PC-9 (cell line): ENCODE data around the gene TDRD7. TPM values are rescaled to one million over a fixed set of nuclear protein-coding genes. Genes with fewer than 3 reads are reported as not detected.

Source experiments
- BruUV-seq: library from RNA; stranded (reverse); fragments of 400-500 nt; replicated peaks from 2 replicates; lab custom pipeline; 2021; lab: Mats Ljungman, UMichigan
- CTCF ChIA-PET: fragments of 300-600 bp; sonication (Branson Sonifier 250); formaldehyde crosslinking; loops from one replicate; lab custom pipeline; 2022; ENCODE audit warnings: antibody characterized with exemption; lab: Charles Lee
- POLR2A ChIA-PET: fragments of 300-600 bp; sonication (Branson Sonifier 250); formaldehyde crosslinking; loops from one replicate; lab custom pipeline; 2022; ENCODE audit warnings: antibody characterized with exemption; ENCODE audit not compliant: unreplicated experiment; lab: Charles Lee
- DNase-seq, 2 experiments: peaks; one replicate each; pipeline versions ENCODE4 v3.0.0 to v3.0.0-alpha.2; 2015 to 2022; ENCODE audit warnings: mixed read lengths in 1 of 2
- H2AFZ ChIP-seq: fragments of 200-600 bp; sonication (generic); 2 replicates; pipeline ENCODE4 v1.8.1; 2017; ENCODE audit warnings: antibody characterized with exemption
- H3F3A ChIP-seq: fragments of 200-600 bp; sonication (generic); 2 replicates; pipeline ENCODE4 v1.8.1; 2017; ENCODE audit warnings: antibody characterized with exemption, mild to moderate bottlenecking, low read depth; ENCODE audit not compliant: insufficient read depth
- H3K27ac ChIP-seq: fragments of 200-600 bp; sonication (generic); 2 replicates; pipeline ENCODE4 v1.6.1; 2016; ENCODE audit warnings: mixed run types
- H3K27me3 ChIP-seq: fragments of 200-600 bp; sonication (generic); 2 replicates; pipeline ENCODE4 v1.6.1; 2016; ENCODE audit warnings: low read depth, mixed run types; ENCODE audit not compliant: insufficient read depth
- H3K36me3 ChIP-seq: fragments of 200-600 bp; sonication (generic); 2 replicates; pipeline ENCODE4 v1.6.1; 2016; ENCODE audit warnings: low read depth, mixed run types
- H3K4me1 ChIP-seq: fragments of 200-600 bp; sonication (generic); replicated peaks from 2 replicates; pipeline ENCODE4 v1.6.1; 2016; ENCODE audit warnings: mixed run types; ENCODE audit not compliant: insufficient read depth
- H3K4me2 ChIP-seq: fragments of 200-600 bp; sonication (generic); 2 replicates; pipeline ENCODE4 v1.6.1; 2017; ENCODE audit warnings: mixed run types
- H3K4me3 ChIP-seq: fragments of 200-600 bp; sonication (generic); 2 replicates; pipeline ENCODE4 v1.6.1; 2016; ENCODE audit warnings: mixed run types
- H3K79me2 ChIP-seq: fragments of 200-600 bp; sonication (generic); 2 replicates; pipeline ENCODE4 v1.6.1; 2017; ENCODE audit warnings: low read depth, mixed run types
- H3K9me2 ChIP-seq: fragments of 200-600 bp; sonication (generic); 2 replicates; pipeline ENCODE4 v1.8.1; 2017; ENCODE audit warnings: mild to moderate bottlenecking; ENCODE audit not compliant: insufficient read depth
- H3K9me3 ChIP-seq: fragments of 200-600 bp; sonication (generic); 2 replicates; pipeline ENCODE4 v1.8.1; 2016; ENCODE audit warnings: low read depth; ENCODE audit not compliant: insufficient read depth
- H4K20me1 ChIP-seq: fragments of 200-600 bp; sonication (generic); 2 replicates; pipeline ENCODE4 v1.8.1; 2017; ENCODE audit not compliant: insufficient read depth
- EZH2 ChIP-seq: fragments of 200-600 bp; sonication (generic); IDR thresholded peaks from 2 replicates; pipeline ENCODE4 v1.8.0; 2017; ENCODE audit warnings: antibody characterized with exemption, low read depth
- intact Hi-C: fragments of 100-400 bp; cut with micrococcal nuclease; formaldehyde crosslinking; loops from one replicate; pipeline ENCODE4 v1.10.0; 2022; ENCODE audit not compliant: unreplicated experiment
- total RNA-seq: library from RNA; stranded (reverse); gene quantifications from 2 replicates; pipeline ENCODE4 v1.2.3, GENCODE V29; 2021
- TF ChIP-seq, protein P1 (sequence below): fragments of 200-600 bp; sonication (generic); conservative IDR thresholded peaks from 2 replicates; pipeline ENCODE4 v1.6.1; 2017; ENCODE audit warnings: mixed run types, antibody characterized with exemption, mild to moderate bottlenecking, moderate library complexity

Gene TDRD7
- total RNA-seq, 1 experiment from 2014 or later: 14.2 TPM

DNA sequence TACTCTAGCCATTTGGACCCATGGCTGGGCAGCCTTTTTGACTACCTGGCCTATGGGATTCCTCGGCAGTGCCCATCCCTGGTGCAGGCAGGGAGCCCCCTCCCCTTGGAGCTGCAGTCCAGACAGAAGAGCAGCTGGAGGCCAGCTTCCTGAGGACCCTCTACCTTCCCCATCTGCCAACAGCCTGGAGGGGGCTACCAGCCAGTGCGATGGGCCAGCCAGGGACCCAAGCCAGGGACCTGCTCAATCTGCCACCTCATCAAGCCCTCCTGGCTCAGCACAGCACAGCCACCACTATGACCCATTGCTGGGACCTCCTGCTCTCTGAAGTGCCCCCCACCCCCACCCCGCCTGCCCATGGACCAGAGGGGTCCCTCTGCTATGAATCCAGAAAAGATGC, 22.6 kb upstream of the TDRD7 start:
- no peak overlapping the region for H2AFZ ChIP-seq
- no peaks in the 10 kb centered on the region for H3K9me2 ChIP-seq
- no TSS peak for BruUV-seq
- intact Hi-C loops: no loop called here
- H3F3A ChIP-seq: no peaks in the 10 kb centered on the region
- H3K4me2 ChIP-seq: no peak overlapping the region
- no peaks in the 10 kb centered on the region for H3K9me3 ChIP-seq
- ChIA-PET CTCF (no interaction called here), POLR2A (no interaction called here)
- DNase-seq: no peak
- H3K27me3 ChIP-seq: no peaks in the 10 kb centered on the region
- H3K4me3 ChIP-seq: no peak overlapping the region
- no peaks in the 10 kb centered on the region for H3K4me1 ChIP-seq
- H4K20me1 ChIP-seq: no peaks in the 10 kb centered on the region
- H3K27ac ChIP-seq: no peak overlapping the region
- H3K79me2 ChIP-seq: no peaks in the 10 kb centered on the region
- no peaks in the 10 kb centered on the region for H3K36me3 ChIP-seq
- TF ChIP-seq, protein P1, sequence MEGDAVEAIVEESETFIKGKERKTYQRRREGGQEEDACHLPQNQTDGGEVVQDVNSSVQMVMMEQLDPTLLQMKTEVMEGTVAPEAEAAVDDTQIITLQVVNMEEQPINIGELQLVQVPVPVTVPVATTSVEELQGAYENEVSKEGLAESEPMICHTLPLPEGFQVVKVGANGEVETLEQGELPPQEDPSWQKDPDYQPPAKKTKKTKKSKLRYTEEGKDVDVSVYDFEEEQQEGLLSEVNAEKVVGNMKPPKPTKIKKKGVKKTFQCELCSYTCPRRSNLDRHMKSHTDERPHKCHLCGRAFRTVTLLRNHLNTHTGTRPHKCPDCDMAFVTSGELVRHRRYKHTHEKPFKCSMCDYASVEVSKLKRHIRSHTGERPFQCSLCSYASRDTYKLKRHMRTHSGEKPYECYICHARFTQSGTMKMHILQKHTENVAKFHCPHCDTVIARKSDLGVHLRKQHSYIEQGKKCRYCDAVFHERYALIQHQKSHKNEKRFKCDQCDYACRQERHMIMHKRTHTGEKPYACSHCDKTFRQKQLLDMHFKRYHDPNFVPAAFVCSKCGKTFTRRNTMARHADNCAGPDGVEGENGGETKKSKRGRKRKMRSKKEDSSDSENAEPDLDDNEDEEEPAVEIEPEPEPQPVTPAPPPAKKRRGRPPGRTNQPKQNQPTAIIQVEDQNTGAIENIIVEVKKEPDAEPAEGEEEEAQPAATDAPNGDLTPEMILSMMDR: no peak
- no peak for TF ChIP-seq EZH2

DNA sequence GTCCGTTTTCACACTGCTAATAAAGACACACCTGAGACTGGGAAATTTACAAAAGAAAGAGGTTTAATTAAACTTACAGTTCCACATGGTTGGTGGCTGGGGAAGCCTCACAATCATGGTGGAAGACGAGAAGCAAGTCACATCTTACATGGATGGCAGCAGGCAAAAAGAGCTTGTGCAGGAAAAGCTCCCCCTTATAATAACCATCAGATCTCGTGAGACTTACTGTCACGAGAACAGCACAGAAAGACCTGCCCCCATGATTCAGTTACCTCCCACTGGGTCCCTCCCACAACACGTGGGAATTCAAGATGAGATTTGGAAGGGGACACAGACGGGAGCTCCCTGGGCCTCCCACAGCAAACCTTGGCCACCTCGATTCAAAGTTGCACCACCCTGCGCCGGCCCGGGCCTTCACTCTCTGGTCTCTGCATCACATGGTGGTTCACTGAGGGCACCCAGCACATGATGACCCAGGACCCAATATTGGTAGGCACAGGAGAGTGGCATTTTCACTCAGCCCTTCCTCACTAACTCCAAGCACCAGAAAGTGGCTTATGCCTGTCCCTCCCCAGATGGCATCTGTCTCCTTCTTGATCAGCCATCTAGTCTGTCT, 21.0 kb upstream of the TDRD7 start:
- Histone ChIP-seq H3K79me2 (no peaks in the 10 kb centered on the region), H3K4me1 (no peaks in the 10 kb centered on the region), H3K9me2 (no peaks in the 10 kb centered on the region), H4K20me1 (no peaks in the 10 kb centered on the region), H3F3A (no peaks in the 10 kb centered on the region), H3K27ac (no peak overlapping the region), H3K4me2 (no peak overlapping the region), H3K4me3 (no peak overlapping the region), H2AFZ (no peak overlapping the region), H3K27me3 (no peaks in the 10 kb centered on the region), H3K36me3 (no peaks in the 10 kb centered on the region), H3K9me3 (no peaks in the 10 kb centered on the region)
- ChIA-PET POLR2A (no interaction called here), CTCF (interaction anchor here (0.6 kb wide), 1 partner anchor 16 kb away, joined by 3 read pairs; no protein-coding TSS in a partner anchor)
- intact Hi-C loops: no loop called here
- TF ChIP-seq, protein P1: no peak
- no peak for TF ChIP-seq EZH2
- DNase-seq: no peak
- BruUV-seq: no TSS peak

DNA sequence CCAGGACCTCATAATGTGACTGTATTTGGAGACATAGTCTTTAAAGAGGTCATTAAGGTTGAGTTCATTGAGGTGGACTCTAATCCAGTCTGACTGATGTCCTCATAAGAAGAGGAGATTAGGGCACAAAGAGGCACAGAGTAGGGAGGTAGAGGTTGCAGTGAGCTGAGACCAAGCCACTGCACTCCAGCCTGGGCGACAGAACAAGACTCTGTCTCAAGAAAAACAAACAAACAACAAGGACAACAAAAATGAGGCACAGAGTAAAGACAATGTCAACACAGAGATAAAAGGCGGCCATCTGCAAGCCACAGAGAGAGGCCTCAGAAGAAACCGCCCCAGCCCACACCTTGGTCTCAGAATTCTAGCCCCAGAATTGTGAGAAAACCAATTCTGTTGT, 17.0 kb upstream of the TDRD7 start:
- H3K27ac ChIP-seq: no peak overlapping the region
- no peaks in the 10 kb centered on the region for H4K20me1 ChIP-seq
- no peaks in the 10 kb centered on the region for H3K27me3 ChIP-seq
- H2AFZ ChIP-seq: no peak overlapping the region
- no peak overlapping the region for H3K4me3 ChIP-seq
- CTCF ChIA-PET: interaction anchor here (0.6 kb wide), 1 partner anchor 129 kb away, joined by 3 read pairs; no protein-coding TSS in a partner anchor
- no peaks in the 10 kb centered on the region for H3K9me3 ChIP-seq
- intact Hi-C loops: no loop called here
- no peaks in the 10 kb centered on the region for H3K9me2 ChIP-seq
- POLR2A ChIA-PET: no interaction called here
- no peaks in the 10 kb centered on the region for H3K79me2 ChIP-seq
- H3F3A ChIP-seq: no peaks in the 10 kb centered on the region
- DNase-seq: no peak
- BruUV-seq: no TSS peak
- TF ChIP-seq EZH2: no peak
- TF ChIP-seq, protein P1: no peak
- peaks cover 6% of the 10 kb centered on the region for H3K4me1 ChIP-seq
- no peak overlapping the region for H3K4me2 ChIP-seq
- H3K36me3 ChIP-seq: no peaks in the 10 kb centered on the region
